ENCODE results near the gene GBP5.

GRCh38 chr1:89310505-89310904 lies 37.8 kb upstream of the GBP5 start:
- TF ChIP-seq RARB (CRISPR knock-in tag; IDR thresholded peaks at IDR 0.05) (no peak), ARNTL (CRISPR knock-in tag; IDR thresholded peaks at IDR 0.05; ENCODE audit: borderline replicate concordance, low read depth) (no peak)
